Eye (tissue), 1 donor: Measurements from ENCODE around the gene PPP1R15B.
"Not testable (repeated sequence)": the region's sequence is repeated elsewhere in the genome, so short reads cannot be mapped to it uniquely, and the experiment has no call there.

Experiments used
- DNase-seq: peaks from one replicate; pipeline ENCODE4 v3.0.0-alpha.2; 2015

Gene PPP1R15B

DNA sequence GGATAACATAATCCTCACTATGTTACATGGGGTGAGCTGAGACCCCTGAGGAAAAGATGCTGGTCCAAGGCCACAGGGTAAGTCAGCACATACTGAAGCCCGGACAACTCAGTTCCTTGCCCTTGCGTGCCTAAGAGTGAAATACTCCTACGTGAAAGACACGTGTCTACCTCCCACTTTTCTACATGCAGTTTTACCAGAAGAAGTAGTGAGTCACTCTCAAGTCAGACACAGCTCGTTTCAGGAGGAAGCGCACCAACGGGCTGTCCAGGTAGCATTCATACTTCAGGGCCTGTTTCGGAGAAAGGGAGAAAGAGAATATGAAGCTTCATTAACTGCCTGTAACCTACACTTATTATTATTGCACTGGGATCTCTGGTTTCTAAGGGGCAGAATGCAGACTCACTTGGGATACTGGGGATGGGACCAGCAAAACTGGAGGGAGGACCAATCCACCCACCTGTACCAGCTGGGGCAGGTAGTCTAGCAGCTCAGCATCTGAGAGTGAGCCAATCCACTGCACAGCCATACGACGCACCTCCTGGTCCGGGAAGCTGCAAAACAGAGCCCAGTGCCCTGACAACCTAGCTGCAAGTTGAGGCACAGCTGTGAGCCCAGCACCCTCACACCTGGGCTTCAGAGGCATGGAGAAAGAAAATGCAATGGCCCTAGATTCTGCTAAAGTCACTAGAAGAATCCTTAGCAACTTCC is 32.4 kb upstream of the PPP1R15B start:
- no peak for DNase-seq

DNA sequence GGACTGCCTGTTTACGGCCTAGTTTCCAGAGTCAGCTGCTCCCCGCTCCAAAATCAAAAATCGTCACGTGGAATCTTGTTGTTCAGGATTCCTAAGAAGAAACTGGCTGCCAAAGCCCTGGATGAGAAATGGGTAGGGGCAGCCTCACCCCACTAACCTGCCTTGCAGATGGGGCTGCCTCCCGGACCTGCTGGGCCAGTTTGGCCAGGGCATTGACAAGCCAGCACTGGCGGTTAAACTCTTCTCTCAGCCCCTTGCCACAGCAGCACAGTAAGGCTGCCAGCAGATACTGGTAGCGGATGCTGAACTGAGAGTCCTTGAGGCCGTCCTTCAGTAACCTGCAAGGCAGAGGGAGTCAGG is 31.6 kb upstream of the PPP1R15B start:
- no peak for DNase-seq

DNA sequence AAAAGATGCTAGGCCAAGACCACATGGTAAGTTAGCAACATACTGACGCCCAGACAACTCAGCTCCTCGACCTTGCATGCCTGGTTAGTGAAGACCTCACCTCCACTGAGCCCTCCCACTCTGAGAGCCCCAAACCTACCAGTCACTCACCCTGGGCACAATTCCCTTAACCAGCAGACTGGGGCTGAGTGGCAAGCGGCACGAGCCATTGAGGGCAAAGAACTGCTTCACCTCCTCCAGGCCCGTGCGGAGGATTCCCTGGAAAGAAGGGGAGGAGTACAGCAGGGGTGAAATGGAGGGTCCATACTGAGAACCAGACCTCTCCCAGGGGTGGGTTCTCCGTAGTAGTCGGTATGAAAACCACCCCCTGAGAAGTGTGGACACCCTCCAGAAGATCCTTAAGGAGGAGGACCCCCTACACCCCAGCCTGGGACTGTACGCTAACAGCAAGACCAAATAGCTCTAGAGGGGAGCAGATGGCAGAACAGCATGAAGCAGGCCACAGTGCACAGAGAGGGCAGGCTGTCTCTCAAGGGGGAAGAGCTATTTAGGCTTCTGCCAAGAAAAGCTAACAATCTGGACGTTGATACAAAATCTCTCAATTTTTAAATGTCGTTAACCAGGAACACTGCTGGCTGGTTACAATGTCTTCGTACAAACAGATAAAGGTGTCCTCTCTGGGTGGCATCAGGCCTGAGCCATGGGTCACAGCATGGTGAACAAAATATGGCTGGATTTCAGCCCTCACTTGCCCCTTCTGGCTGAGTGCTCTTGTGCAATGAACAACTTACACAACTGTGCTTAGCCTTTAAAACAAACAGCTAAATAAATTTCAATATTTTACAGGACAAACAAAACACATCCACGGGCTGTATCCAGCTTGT is 31.0 kb upstream of the PPP1R15B start:
- no peak for DNase-seq

DNA sequence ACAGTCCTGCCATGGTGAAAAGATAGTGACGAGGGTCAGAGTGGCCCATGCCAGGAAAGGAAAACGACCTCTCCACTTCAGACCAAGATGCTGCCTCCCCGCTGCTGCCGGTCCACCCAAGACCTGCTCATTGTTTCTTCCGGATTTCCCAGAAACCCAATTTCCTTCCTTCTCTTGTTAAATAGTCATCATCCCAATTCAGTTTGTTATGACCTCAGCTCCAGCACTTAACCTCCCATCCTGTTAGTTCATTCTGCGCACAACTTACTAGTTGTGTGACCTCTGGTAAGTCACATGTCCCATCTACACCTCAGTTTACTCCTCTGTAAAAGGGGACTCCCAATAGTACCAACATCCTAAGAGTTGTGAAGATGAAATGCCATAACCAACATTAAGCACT is 29.9 kb upstream of the PPP1R15B start:
- no peak for DNase-seq

DNA sequence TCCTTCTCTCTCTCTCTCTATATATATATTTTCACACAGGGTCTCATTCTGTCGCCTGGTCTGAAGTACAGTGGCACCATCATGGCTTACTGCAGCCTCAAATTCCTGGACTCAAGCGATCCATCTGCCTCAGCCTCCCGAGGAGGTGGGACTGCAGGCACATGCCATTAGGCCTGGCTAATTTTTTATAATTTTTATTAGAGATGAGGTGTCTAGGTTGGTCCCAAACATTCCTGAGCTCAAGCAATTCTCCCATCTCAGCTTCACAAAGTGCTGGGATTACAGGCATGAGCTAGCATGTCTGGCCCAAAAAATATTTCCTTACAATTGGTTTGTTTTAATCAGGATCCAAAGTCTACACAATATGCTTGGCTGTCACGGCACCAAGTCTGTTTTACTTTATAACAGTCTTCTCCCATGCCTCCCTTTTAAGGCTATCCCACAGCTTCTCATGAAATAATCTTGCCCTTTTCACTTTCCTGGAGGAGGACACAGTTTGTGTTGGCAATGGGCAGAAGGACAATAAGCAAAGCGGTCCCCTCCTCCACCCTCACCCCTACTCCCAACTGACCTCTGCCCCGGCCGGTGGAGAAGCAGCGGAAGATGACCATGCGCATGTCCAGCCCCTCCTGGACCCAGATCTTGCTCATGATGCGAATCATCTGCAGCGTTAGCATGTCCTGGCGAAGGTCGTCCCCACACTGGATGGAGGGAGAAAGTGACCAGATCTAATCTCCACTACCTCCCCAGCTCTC is 28.2 kb upstream of the PPP1R15B start:
- DNase-seq = no peak

DNA sequence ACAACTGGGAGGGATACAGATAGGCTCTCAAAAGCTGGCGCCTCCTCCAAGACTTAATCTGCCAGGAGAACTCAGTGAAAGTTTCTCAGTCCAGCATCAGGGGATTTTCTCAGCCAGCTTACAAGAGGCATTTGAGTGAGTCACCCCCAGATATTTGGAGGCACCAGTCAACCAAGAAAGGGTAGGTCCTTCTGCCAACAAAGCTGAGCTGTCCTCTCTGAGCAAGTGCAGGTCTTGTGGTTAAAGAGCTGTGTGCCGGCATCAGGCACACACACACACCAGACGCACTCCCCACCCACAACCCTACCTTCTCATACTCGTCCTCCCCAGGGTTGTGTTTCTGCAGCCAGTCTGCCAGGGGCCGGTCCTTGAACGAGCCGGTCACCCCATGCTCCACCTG is 27.0 kb upstream of the PPP1R15B start:
- no peak for DNase-seq

DNA sequence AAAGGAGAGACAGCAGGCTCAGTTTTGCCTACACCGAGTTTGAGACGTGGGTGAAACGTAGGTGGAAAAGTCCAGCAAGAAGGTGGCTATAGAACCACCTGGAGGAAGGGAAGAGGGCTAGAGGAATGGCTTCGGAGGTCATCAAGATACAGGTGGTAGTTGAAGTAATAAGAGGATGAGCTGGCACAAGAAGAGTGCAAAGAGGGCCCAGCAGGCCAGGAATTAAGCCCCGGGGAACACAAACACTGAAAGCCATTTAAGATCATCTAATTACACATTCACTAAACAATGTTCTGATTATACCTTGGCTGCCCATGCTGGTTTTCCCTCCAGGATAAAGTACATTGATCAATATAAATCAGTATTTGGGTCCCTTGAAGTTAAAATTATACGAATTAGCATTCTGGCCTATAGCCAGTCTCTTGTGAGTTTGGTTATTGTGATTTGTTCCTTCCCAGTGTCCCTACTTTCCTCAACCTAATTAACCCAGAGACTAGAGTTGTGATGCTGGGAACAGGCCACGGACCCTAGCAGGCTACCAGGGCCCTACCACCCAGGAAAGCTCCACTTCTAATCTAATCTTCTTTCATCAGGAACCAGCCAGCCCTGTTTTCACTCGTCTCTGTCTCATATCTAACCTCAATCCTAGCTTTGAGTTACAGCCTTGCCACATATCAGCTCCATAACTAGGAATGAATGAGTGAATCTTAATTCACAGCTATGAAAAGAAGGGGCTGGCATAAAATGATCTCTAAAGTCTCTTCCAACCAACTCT is 26.4 kb upstream of the PPP1R15B start:
- DNase-seq = no peak

DNA sequence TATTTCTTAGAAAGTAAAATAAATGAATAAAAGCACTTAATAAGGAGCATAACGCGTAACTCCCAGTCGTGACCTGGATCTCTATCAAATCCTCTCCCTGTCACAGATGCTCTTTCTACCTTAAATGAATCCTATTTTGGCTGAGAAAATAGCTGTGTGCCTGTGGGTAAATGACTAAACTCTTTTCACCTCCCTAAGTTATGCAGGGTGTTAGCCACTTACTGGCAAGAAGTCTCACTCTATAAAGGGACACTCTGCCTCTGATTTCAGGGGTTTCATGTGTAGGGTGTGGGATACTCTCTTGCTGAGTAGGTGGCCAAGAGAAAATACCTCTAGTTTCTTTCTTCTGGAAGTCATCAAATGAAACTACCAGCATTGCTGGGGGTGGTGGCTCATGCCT is 24.3 kb upstream of the PPP1R15B start:
- DNase-seq = no peak

DNA sequence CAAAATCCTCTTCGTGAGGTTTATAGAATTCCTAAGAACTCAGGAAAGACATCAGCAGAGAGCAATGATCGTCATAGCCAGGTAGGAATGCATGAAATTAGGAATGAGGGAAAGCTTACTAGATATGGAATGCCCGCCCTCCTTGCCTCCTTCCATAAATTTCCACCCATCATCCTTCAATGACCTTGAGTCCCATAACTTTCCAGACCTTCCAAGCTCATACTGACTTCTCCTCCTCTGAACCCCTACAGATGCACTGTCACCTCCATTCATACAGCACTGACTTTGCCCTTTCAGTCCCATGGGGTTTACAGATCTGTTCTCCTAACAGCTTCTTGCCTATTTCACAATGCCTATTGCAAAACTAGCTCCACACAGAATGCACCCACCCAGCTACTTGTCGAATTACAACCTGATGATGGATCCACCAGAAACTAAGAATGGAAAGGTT is 23.8 kb upstream of the PPP1R15B start:
- DNase-seq = no peak

DNA sequence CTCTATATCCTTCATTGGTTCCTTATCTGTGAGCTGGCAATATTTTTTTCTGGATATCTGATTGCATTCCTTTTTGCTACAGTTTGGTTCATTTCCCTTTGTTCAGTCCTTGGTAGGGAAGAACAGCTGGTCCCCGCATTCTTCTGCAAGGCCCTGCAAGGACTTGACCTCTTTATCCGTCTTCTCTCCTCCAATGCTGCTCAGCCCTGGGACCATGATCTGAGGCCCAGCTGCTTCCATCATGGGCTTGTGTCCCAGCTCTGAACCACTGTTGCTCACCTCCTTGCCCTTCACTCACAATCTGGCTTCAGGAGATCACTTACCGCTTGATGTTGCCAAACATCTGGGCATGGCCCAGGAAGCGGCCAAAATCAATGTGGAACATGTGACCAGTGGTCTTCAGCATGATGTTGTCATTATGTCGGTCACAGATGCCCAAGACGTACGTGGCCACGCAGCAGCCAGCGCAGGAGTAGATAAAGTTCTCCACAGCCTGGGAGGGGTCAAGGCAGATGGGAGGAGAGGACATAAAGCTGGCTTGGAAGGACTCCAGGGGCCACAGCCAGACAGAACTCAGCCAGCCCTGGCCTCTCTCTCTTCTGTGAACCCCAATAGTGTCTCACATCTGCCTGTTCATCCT is 22.6 kb upstream of the PPP1R15B start:
- no peak for DNase-seq

DNA sequence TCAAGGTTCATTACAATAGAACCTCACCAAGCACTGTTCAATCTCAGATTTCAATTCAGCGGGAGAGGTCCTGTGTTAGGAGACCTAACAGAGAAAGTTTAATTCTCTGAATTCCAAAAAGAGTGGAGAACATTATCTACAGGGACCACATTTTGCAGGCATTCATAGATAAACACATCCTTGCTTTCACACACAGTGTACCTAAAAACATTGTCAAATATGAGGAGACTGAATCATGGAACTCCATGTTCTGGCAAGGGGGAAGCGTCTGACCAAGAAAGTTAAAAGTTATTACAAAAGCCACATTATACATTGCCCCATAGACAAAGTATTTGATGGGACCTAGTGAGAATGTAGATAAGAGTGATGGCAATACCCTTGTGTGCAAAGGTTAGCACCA is 21.1 kb upstream of the PPP1R15B start:
- no peak for DNase-seq

DNA sequence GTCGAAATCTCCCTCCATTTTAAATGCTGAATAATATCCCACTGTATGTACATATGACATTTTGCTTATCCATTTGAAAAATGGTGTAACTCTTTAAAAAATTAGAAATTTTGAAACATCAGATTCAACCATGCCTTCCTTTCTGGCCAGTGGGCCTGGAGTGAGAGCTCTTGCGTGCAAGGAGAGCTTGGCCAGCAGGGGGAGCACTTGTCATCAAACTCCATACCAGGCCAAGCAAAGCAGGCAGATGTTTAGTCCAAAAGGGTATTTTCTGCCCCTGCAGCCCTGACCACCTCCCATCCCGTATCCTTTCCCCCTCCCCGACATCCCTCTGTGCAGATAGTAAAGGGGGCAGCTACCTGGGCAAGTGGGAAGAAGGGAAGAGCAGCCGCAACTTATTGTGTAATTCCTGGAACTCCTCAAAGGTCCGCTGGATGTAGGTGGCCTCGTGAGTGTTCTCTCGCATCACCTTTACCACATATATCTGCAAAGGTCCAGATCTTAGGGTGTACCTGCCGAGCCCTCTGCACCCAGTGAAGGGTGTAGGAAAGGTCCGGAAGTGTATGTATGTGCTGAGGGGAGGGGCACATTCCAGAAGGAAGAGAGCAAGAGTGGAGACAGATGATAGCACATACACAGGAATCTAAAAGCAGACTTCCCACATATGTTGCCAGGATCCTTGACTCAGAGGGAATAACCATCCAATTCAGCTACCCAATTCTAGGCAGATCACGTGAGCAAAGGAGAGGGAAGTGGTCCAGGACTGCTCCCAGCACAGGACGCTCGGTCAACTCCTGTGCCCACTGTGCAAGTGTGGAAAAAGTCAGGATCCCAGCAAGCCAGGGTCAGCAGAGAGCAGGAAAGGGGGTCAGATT is 19.9 kb upstream of the PPP1R15B start:
- DNase-seq = peak; percentile 92

DNA sequence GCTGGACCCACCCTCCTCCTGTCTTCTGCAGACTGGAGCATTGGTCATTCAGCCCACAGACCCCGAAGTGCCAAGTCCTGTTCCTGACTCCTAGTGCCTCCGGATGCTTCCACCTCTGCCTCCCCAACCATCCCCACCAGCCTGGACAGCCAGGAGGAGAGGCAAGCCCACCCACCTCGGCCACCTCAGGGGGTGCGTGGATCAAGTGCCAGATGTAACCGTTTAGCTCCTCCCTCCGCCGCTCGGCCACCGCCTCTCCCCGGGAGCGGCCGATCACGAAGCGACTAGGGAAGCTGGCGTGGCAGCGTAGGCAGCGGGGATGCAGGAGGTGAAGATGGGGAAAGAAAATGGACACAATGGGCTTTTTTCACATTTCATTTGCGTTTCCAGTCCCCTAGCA is 18.1 kb upstream of the PPP1R15B start:
- no peak for DNase-seq

DNA sequence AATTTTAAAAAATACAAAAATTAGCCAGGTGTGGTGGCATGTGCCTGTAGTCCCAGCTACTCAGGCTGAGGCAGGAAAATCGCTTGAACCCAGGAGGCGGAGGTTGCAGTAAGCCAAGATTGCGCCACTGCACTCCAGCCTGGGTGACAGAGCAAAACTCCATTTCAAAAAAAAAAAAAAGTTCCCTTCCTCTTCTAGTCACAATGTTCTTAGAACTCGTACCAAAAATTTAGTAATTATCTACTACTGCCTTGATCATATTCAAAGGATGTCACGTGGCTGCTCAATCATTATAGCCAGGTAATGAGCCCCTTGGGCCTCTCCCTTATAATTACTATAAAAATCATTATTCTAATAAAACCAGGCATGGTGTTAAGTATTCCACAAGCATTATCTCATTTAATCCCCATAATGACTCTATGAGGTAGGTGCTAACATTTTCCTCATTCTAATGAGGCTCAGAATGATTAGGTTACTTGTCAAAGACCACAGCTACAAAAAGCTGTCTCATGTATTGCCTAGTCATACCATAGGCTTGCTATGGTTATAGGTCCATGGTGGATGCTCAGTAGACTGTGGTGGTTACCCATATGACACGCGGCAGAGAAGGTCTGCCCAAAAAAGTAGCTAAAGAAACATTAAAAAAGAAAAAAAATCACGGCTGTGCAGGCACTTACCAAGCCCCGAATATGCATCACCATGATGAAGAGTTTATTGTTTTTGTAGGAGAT is 15.5 kb upstream of the PPP1R15B start:
- DNase-seq = no peak

DNA sequence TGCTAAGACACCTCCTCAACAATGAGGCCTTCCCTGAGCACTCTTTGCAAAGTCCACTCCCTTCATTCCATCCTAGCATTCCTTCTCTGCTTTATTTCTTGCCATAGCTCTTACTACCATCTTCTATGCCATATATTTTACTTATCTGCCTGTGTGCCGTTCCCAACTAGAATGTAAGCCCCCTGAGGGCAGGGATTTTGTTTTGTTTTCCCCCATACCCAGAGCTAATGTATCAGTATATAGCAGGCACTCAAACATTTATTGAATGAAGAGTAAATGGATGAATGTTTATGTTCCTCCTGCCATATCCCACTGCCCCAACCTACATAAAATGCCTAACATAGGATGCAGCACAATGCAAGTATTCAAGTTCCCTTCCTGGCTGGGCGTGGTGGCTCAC is 14.9 kb upstream of the PPP1R15B start:
- DNase-seq = no peak

DNA sequence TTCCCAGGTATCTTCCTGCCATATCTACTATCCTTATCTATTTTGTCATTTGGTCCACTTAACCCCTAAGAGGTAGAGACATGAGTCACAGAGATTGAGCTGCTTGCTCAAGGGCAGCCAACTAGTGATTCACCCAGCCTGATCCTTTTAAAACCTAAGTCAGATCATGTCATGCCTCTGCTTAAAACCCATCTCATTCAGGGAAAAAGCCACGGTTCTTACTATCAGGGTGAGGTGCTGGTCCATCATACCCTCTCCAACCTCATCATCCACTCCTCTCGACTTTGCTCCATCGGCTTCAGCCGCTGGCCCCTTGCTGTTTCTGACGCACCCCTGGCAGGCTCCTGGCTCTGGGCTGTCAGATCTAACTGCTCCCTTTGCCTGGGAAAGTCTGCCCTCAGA is 14.4 kb upstream of the PPP1R15B start:
- no peak for DNase-seq

DNA sequence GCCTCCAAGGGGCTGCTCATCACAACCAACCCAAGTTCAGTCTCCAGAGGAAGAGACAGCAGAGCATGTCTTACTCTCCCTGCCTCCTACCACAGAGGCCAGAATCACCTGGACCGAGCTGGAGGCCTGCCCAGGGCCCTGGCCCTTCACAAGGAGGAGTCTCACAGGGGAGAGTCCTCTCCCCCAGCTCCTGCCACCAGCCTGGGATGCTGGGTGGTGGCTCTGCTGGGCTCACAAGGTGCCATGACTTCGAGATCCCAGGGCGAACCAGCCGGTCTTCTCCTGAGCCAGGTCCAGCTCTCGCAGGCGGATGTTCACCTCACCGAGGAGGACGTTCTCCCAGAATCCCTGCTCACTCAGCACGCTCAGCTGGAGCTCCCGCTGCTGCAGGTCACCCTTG is 13.0 kb upstream of the PPP1R15B start:
- no peak for DNase-seq

DNA sequence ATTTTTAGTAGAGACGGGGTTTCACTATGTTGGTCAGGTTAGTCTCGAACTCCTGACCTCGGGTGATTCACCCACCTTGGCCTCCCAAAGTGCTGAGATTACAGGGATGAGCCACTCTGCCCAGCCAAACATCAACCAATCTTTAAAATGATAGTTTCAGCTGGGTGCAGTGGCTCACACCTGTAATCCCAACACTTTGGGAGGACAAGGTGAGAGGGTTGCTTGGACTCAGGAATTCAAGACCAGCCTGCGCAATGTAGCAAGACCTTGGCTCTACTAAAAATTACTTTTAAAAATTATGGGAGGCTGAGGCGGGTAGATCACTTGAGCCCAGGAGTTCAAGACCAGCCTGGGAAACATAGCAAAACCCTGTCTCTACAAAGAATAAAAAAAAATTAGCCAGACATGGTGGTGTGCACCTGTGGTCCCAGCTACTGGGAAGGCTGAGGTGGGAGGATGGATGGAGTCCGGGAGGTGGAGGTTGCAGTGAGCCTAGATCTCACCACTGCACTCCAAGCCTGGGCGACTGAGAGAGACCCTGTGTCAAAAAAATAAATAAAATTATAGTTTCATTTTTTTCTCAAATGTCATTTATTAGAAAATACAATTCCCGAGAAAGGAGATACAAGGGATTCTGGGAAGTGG is 10.6 kb upstream of the PPP1R15B start:
- DNase-seq = not testable (repeated sequence)

DNA sequence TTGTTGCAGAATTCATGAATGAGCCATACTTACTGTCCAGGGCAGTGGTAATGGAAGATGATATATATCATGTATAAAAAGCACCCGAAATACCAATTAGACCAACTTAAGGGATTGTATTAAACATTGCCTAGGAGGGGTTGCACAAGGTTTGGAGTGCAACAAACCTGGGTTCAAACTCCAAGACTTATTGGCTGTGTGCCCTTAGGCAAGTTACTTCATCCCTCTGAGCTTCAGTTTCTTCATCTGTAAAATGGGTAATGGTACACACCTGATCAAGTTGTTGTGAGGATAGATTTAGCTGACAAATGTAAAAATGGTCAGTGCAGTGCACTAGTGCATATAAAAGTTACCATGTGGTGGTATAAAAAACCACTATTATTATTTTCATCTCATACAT is 9.8 kb upstream of the PPP1R15B start:
- DNase-seq = no peak
